ENCODE data around the gene ANAPC2. TPM values are rescaled to one million over a fixed set of nuclear protein-coding genes. Genes with fewer than 3 reads are reported as not detected.

ANAPC2 gene
- total and polyA plus RNA-seq, 8 donors = 22.2 to 122 (median 34.7) TPM

GRCh38 chr9:137228968-137229896 is 40.9 kb upstream of the ANAPC2 start:
- TF ChIP-seq, protein P1, sequence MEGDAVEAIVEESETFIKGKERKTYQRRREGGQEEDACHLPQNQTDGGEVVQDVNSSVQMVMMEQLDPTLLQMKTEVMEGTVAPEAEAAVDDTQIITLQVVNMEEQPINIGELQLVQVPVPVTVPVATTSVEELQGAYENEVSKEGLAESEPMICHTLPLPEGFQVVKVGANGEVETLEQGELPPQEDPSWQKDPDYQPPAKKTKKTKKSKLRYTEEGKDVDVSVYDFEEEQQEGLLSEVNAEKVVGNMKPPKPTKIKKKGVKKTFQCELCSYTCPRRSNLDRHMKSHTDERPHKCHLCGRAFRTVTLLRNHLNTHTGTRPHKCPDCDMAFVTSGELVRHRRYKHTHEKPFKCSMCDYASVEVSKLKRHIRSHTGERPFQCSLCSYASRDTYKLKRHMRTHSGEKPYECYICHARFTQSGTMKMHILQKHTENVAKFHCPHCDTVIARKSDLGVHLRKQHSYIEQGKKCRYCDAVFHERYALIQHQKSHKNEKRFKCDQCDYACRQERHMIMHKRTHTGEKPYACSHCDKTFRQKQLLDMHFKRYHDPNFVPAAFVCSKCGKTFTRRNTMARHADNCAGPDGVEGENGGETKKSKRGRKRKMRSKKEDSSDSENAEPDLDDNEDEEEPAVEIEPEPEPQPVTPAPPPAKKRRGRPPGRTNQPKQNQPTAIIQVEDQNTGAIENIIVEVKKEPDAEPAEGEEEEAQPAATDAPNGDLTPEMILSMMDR (IDR thresholded peaks at IDR 0.05) = no peak
- 69% methylated on average over 26 to 27 of the region's 27 CpGs for WGBS, 2 donors
- Histone ChIP-seq H3K4me1 (peaks cover 5 to 14% (median 10%) of the 10 kb centered on the region in 3 donors), H3K36me3 (no peaks in the 10 kb centered on the region), H3K4me3 (no peak overlapping the region), H3K27me3 (no peaks in the 10 kb centered on the region), H3K9me3 (no peaks in the 10 kb centered on the region), H3K27ac (no peak overlapping the region)
- DNase-seq (no peak), FAIRE-seq (no peak), ATAC-seq (no peak)
- intact Hi-C loops (cut with DNase I) = no loop called here

DNA sequence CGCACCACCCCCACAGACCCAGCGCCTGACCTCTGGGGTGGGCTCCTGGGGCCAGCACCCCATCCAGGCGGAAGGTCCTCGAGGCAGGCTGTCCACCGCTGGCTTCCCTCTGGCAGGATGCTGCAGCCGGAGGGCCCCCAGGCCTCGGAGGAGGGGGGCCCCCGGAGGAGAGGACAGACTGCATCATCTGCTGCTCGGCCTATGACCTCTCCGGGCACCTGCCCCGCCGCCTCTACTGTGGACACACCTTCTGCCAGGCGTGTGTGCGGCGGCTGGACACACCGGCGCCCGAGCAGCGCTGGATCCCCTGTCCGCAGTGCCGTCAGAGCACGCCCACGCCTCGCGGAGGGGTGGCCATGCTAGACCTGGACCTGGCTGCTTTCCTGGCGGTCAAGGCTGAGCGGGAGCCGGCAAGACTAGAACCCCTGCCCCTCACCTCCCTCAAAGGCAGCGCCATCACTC is 40.2 kb upstream of the ANAPC2 start:
- Histone ChIP-seq H3K36me3 (no peaks in the 10 kb centered on the region), H3K27me3 (no peaks in the 10 kb centered on the region), H3K27ac (no peak overlapping the region), H3K4me3 (no peak overlapping the region), H3K4me1 (peaks cover 5 to 14% (median 10%) of the 10 kb centered on the region in 3 donors), H3K9me3 (no peaks in the 10 kb centered on the region)
- DNase-seq (no peak), FAIRE-seq (no peak), ATAC-seq (no peak)
- whole genome bisulfite sequencing, 2 donors = 46 to 47% methylated on average over 29 of the region's 29 CpGs
- TF ChIP-seq, protein P1 (IDR thresholded peaks at IDR 0.05) = no peak
- intact Hi-C loops (cut with DNase I) = no loop called here

GRCh38 chr9:137227853-137228505 is 39.6 kb upstream of the ANAPC2 start:
- H3K27me3 ChIP-seq = no peaks in the 10 kb centered on the region
- H3K4me1 ChIP-seq = peaks cover 7 to 16% (median 11%) of the 10 kb centered on the region in 3 donors
- DNase-seq = peak in 1 of 6 donors; percentile 70
- TF ChIP-seq, protein P1 (IDR thresholded peaks at IDR 0.05) = no peak
- no peak for FAIRE-seq
- no peaks in the 10 kb centered on the region for H3K9me3 ChIP-seq
- no peaks in the 10 kb centered on the region for H3K36me3 ChIP-seq
- intact Hi-C loops (cut with DNase I) = no loop called here
- 15 to 17% methylated on average over 17 to 18 of the region's 18 CpGs for WGBS, 2 donors
- H3K27ac ChIP-seq = peak overlapping the region in 1 of 4 donors; percentile 70
- ATAC-seq = no peak
- no peak overlapping the region for H3K4me3 ChIP-seq

GRCh38 chr9:137227054-137227852 is 38.9 kb upstream of the ANAPC2 start, which contains the start of gene RNF224:
Gene RNF224, plus strand, starts transcription at chr9:137227502. Its CDS starts 834 bp downstream, at chr9:137228336.
- DNase-seq (peak; percentile 84 to 95 (median 92)), FAIRE-seq (no peak), ATAC-seq (peak; percentile 57 to 71 (median 67))
- H3K27ac ChIP-seq = peak within 1 kb of the TSS; percentile 63 to 81 (median 72)
- H3K36me3 ChIP-seq = no peaks in the 10 kb centered on the region
- no peak within 1 kb of the TSS for H3K4me3 ChIP-seq
- H3K9me3 ChIP-seq = no peaks in the 10 kb centered on the region
- TF ChIP-seq, protein P1 (IDR thresholded peaks at IDR 0.05) = peak; percentile 84 to 94 (median 86)
- no peaks in the 10 kb centered on the region for H3K27me3 ChIP-seq
- WGBS, 2 donors = 10 to 12% methylated on average over 23 to 25 of the region's 25 CpGs
- peaks cover 12 to 20% (median 17%) of the 10 kb centered on the region in 3 donors for H3K4me1 ChIP-seq
- intact Hi-C loops (cut with DNase I) = no loop called here

Data from pancreas (tissue), 10 donors.